ENCODE results near the gene DGKQ.
"Not testable (repeated sequence)": the region's sequence is repeated elsewhere in the genome, so short reads cannot be mapped to it uniquely, and the experiment has no call there.

DGKQ gene

GRCh38 chr4:993111-994029, 20.0 kb upstream of the DGKQ start, which contains the start of gene SLC26A1:
TSS of gene SLC26A1 (minus strand) at chr4:993404. CDS start at chr4:991703, 1,701 bp downstream.
- no peak for DNase-seq

- DNase-seq, result no peak
These were observed 19.1 kb upstream of the DGKQ start for GRCh38 chr4:992297-993110.

GRCh38 chr4:991451-992296, 18.3 kb upstream of the DGKQ start:
- no peak for DNase-seq

- DNase-seq, result no peak
These were observed 17.5 kb upstream of the DGKQ start for GRCh38 chr4:990746-991367.

GRCh38 chr4:989722-990471, 16.5 kb upstream of the DGKQ start:
- no peak for DNase-seq

GRCh38 chr4:988726-989721, 15.7 kb upstream of the DGKQ start:
- DNase-seq, result no peak

GRCh38 chr4:987624-988513, 14.5 kb upstream of the DGKQ start:
- DNase-seq, result no peak

GRCh38 chr4:986879-987623, 13.7 kb upstream of the DGKQ start, which contains the start of gene IDUA:
TSS of gene IDUA (plus strand) at chr4:987044. CDS start at chr4:987085, 41 bp downstream.
- peak; percentile 12 for DNase-seq

- DNase-seq, result no peak
These were observed 13.1 kb upstream of the DGKQ start for GRCh38 chr4:986428-986878.

GRCh38 chr4:985123-985830, 11.9 kb upstream of the DGKQ start:
- DNase-seq, result no peak

- no peak for DNase-seq
These were observed 11.1 kb upstream of the DGKQ start for GRCh38 chr4:984336-985054.

GRCh38 chr4:982814-983213, 9.4 kb upstream of the DGKQ start:
- no peak for DNase-seq

GRCh38 chr4:982291-982690, 8.9 kb upstream of the DGKQ start:
- no peak for DNase-seq

- no peak for DNase-seq
These were observed 5.8 kb upstream of the DGKQ start for GRCh38 chr4:978957-979701.

- not testable (repeated sequence) for DNase-seq
These were observed 2.6 kb upstream of the DGKQ start for GRCh38 chr4:976016-976415.

- DNase-seq, result no peak
These were observed 1.3 kb upstream of the DGKQ start for GRCh38 chr4:974668-975067.
